Liver (tissue), 9 donors: ENCODE data around the gene SYDE2. TPM values are rescaled to one million over a fixed set of nuclear protein-coding genes. Genes with fewer than 3 reads are reported as not detected.

ENCODE experiments used
- DNase-seq: peaks from one replicate; pipeline ENCODE4 v3.0.0-alpha.2; 2017; ENCODE audit warnings: low spot score
- H3K27ac ChIP-seq, 2 donors: one replicate each; pipeline ENCODE4 v1.7.0; 2013; ENCODE audit warnings: inconsistent platforms in 2 of 2, low read length in 2 of 2, control low read depth in 1 of 2, low read depth in 1 of 2, mild to moderate bottlenecking in 1 of 2
- H3K27me3 ChIP-seq, 4 donors: one replicate each; pipeline versions ENCODE4 v1.6.1 to v1.7.0; 2013; ENCODE audit warnings: low read length in 3 of 4, inconsistent platforms in 1 of 4, mild to moderate bottlenecking in 1 of 4, moderate library complexity in 1 of 4; ENCODE audit not compliant: control insufficient read depth in 4 of 4, insufficient read depth in 4 of 4
- H3K36me3 ChIP-seq, 4 donors: one replicate each; pipeline versions ENCODE4 v1.6.1 to v1.7.0; 2013; ENCODE audit warnings: low read length in 3 of 4, mild to moderate bottlenecking in 3 of 4, low read depth in 1 of 4, moderate library complexity in 1 of 4; ENCODE audit not compliant: control insufficient read depth in 4 of 4, insufficient read depth in 3 of 4
- H3K4me1 ChIP-seq, 4 donors: one replicate each; pipeline versions ENCODE4 v1.6.1 to v1.7.0; 2013; ENCODE audit warnings: low read length in 3 of 4, mild to moderate bottlenecking in 3 of 4, moderate library complexity in 1 of 4; ENCODE audit not compliant: control insufficient read depth in 4 of 4, insufficient read depth in 4 of 4
- H3K4me3 ChIP-seq, 3 donors: one replicate each; pipeline versions ENCODE4 v1.6.1 to v1.7.0; 2013; ENCODE audit warnings: low read length in 3 of 3, control low read depth in 1 of 3, low read depth in 1 of 3, mild to moderate bottlenecking in 1 of 3
- H3K9ac ChIP-seq, 2 donors: one replicate each; pipeline ENCODE4 v1.7.0; 2013; ENCODE audit warnings: low read length in 2 of 2, mild to moderate bottlenecking in 2 of 2, moderate library complexity in 2 of 2, control low read depth in 1 of 2, low read depth in 1 of 2
- H3K9me3 ChIP-seq, 4 donors: one replicate each; pipeline versions ENCODE4 v1.6.1 to v1.7.0; 2013; ENCODE audit warnings: low read length in 3 of 4; ENCODE audit not compliant: control insufficient read depth in 4 of 4
- EGR1 ChIP-seq, 2 donors: IDR thresholded peaks; 2 replicates each; pipeline ENCODE4 v1.6.1; 2016 to 2018; ENCODE audit warnings: antibody characterized with exemption in 2 of 2, low read depth in 2 of 2
- FOXA1 ChIP-seq: IDR thresholded peaks from 2 replicates; pipeline ENCODE4 v1.6.1; 2016; ENCODE audit warnings: antibody characterized with exemption
- FOXA2 ChIP-seq: IDR thresholded peaks from 2 replicates; pipeline ENCODE4 v1.6.1; 2016; ENCODE audit warnings: antibody characterized with exemption
- GABPA ChIP-seq, 2 donors: IDR thresholded peaks in 1 of 2; conservative IDR thresholded peaks in 1 of 2; 2 replicates each; pipeline ENCODE4 v1.6.1; 2016; ENCODE audit warnings: antibody characterized with exemption in 2 of 2, mild to moderate bottlenecking in 1 of 2, moderate library complexity in 1 of 2
- HNF4A ChIP-seq, 2 donors: conservative IDR thresholded peaks; 2 replicates each; pipeline ENCODE4 v1.6.1; 2016; ENCODE audit warnings: antibody characterized with exemption in 2 of 2, mild to moderate bottlenecking in 2 of 2
- HNF4G ChIP-seq: IDR thresholded peaks from 2 replicates; pipeline ENCODE4 v1.6.1; 2016; ENCODE audit warnings: antibody characterized with exemption
- JUND ChIP-seq, 2 donors: IDR thresholded peaks; 2 replicates each; pipeline ENCODE4 v1.6.1; 2016; ENCODE audit warnings: antibody characterized with exemption in 2 of 2
- NR2F2 ChIP-seq: IDR thresholded peaks from 2 replicates; pipeline ENCODE4 v1.6.1; 2016; ENCODE audit warnings: antibody characterized with exemption
- RAD21 ChIP-seq, 2 donors: IDR thresholded peaks; 2 replicates each; pipeline ENCODE4 v1.6.1; 2016; ENCODE audit warnings: antibody characterized with exemption in 2 of 2, mild to moderate bottlenecking in 2 of 2
- RXRA ChIP-seq, 2 donors: IDR thresholded peaks; 2 replicates each; pipeline ENCODE4 v1.6.1; 2017 to 2018; ENCODE audit warnings: antibody characterized with exemption in 2 of 2, mild to moderate bottlenecking in 1 of 2
- SP1 ChIP-seq: IDR thresholded peaks from 2 replicates; pipeline ENCODE4 v1.6.1; 2018; ENCODE audit warnings: antibody characterized with exemption, mild to moderate bottlenecking
- TAF1 ChIP-seq: conservative IDR thresholded peaks from 2 replicates; pipeline ENCODE4 v1.6.1; 2016; ENCODE audit warnings: antibody characterized with exemption, mild to moderate bottlenecking
- YY1 ChIP-seq: IDR thresholded peaks from 2 replicates; pipeline ENCODE4 v1.6.1; 2016; ENCODE audit warnings: antibody characterized with exemption, mild to moderate bottlenecking
- polyA plus RNA-seq, 2 donors: library from polyadenylated mRNA; stranded (reverse) in 1 of 2; unstranded in 1 of 2; fragments of 200-250 nt in 1 of 2; fragments of >200 nt in 1 of 2; fragmentation: Nextera tagmentation in 1 of 2; extraction: Ambion mirVana in 1 of 2; gene quantifications; one replicate each; pipeline versions ENCODE4 v1.2.1 to v1.2.3, GENCODE V29; 2013 to 2015
- total RNA-seq, 2 donors: library from RNA; depleted of rRNA; stranded (reverse); fragments of >200 nt; gene quantifications; one replicate each; pipeline ENCODE4 v1.2.3, GENCODE V29; 2014
- TF ChIP-seq, protein P1 (sequence below): IDR thresholded peaks from 2 replicates; pipeline ENCODE4 v1.6.1; 2016; ENCODE audit warnings: antibody characterized with exemption
- TF ChIP-seq, protein P2 (sequence below): IDR thresholded peaks from 2 replicates; pipeline ENCODE4 v1.6.1; 2016; ENCODE audit warnings: antibody characterized with exemption
- TF ChIP-seq, protein P3 (sequence below): IDR thresholded peaks from 2 replicates; pipeline ENCODE4 v1.6.1; 2016; ENCODE audit warnings: antibody characterized with exemption
- TF ChIP-seq, protein P4 (sequence below): IDR thresholded peaks from 2 replicates; pipeline ENCODE4 v1.6.1; 2016; ENCODE audit warnings: antibody characterized with exemption, mild to moderate bottlenecking
- donor health status: healthy.
- donor health status: healthy.
- donor health status: healthy.
- donor health status: healthy.
- donor health status: healthy.

The SYDE2 gene
- total and polyA plus RNA-seq, 4 donors, result 1.3 to 11.5 (median 3.7) TPM

DNA sequence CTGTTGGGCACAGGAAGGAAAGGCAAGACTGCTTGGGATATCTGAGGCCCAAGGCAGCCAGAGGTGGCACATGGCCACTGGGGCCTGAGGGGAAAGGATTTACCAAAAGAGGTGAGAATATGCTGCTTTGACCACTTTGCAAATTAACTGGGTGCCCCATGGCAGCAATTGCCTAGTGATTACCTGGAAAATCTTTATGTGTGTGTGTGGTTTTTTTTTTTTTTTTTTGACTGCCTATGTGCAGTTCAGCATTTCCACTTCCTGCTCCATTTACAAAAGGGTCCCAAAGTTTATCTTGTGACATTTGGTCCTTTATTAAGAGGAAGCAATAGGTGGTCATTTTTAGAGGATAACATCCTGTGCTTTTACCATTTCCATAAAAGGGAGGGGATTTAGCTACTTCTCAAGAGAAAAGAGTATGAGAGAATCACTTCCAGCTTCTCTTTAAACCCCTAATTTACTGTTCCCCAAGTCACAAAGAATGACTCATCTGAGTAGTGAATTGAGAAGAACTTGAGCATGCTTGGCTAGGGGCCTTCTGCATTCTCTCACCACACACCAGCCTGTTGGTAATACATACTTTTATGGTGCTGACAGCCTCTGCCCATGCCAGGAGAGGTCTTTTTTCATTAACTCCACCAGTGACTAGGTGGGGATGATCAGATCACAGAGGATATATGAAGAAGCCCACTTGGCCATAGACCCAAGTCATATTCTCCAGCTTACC, 52.1 kb downstream of the SYDE2 start:
- Histone ChIP-seq H3K4me3 (no peak overlapping the region), H3K9ac (no peak overlapping the region), H3K36me3 (no peaks in the 10 kb centered on the region), H3K27me3 (no peaks in the 10 kb centered on the region), H3K4me1 (peaks cover 0 to 6% (median under 1%) of the 10 kb centered on the region in 4 donors), H3K9me3 (no peaks in the 10 kb centered on the region), H3K27ac (no peak overlapping the region)
- DNase-seq, result no peak
- TF ChIP-seq HNF4G, result no peak
- no peak for TF ChIP-seq TAF1
- TF ChIP-seq, protein P1, sequence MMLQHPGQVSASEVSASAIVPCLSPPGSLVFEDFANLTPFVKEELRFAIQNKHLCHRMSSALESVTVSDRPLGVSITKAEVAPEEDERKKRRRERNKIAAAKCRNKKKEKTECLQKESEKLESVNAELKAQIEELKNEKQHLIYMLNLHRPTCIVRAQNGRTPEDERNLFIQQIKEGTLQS, result no peak
- TF ChIP-seq, protein P2, sequence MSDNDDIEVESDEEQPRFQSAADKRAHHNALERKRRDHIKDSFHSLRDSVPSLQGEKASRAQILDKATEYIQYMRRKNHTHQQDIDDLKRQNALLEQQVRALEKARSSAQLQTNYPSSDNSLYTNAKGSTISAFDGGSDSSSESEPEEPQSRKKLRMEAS, result no peak
- TF ChIP-seq, protein P3, sequence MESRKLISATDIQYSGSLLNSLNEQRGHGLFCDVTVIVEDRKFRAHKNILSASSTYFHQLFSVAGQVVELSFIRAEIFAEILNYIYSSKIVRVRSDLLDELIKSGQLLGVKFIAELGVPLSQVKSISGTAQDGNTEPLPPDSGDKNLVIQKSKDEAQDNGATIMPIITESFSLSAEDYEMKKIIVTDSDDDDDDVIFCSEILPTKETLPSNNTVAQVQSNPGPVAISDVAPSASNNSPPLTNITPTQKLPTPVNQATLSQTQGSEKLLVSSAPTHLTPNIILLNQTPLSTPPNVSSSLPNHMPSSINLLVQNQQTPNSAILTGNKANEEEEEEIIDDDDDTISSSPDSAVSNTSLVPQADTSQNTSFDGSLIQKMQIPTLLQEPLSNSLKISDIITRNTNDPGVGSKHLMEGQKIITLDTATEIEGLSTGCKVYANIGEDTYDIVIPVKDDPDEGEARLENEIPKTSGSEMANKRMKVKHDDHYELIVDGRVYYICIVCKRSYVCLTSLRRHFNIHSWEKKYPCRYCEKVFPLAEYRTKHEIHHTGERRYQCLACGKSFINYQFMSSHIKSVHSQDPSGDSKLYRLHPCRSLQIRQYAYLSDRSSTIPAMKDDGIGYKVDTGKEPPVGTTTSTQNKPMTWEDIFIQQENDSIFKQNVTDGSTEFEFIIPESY, result no peak
- no peak for TF ChIP-seq NR2F2
- no peak for TF ChIP-seq HNF4A (conservative IDR thresholded peaks at IDR 0.05)
- TF ChIP-seq SP1, result no peak
- TF ChIP-seq FOXA2, result no peak
- no peak for TF ChIP-seq JUND (IDR thresholded peaks at IDR 0.05)
- TF ChIP-seq EGR1 (IDR thresholded peaks at IDR 0.05; ENCODE audit: low read depth in 2 of 2), result no peak
- TF ChIP-seq RAD21 (IDR thresholded peaks at IDR 0.05), result no peak
- TF ChIP-seq, protein P4, sequence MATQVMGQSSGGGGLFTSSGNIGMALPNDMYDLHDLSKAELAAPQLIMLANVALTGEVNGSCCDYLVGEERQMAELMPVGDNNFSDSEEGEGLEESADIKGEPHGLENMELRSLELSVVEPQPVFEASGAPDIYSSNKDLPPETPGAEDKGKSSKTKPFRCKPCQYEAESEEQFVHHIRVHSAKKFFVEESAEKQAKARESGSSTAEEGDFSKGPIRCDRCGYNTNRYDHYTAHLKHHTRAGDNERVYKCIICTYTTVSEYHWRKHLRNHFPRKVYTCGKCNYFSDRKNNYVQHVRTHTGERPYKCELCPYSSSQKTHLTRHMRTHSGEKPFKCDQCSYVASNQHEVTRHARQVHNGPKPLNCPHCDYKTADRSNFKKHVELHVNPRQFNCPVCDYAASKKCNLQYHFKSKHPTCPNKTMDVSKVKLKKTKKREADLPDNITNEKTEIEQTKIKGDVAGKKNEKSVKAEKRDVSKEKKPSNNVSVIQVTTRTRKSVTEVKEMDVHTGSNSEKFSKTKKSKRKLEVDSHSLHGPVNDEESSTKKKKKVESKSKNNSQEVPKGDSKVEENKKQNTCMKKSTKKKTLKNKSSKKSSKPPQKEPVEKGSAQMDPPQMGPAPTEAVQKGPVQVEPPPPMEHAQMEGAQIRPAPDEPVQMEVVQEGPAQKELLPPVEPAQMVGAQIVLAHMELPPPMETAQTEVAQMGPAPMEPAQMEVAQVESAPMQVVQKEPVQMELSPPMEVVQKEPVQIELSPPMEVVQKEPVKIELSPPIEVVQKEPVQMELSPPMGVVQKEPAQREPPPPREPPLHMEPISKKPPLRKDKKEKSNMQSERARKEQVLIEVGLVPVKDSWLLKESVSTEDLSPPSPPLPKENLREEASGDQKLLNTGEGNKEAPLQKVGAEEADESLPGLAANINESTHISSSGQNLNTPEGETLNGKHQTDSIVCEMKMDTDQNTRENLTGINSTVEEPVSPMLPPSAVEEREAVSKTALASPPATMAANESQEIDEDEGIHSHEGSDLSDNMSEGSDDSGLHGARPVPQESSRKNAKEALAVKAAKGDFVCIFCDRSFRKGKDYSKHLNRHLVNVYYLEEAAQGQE, result no peak
- TF ChIP-seq RXRA (IDR thresholded peaks at IDR 0.05), result no peak
- TF ChIP-seq YY1, result no peak

GRCh38 chr1:85146972-85147359, 53.9 kb downstream of the SYDE2 start:
- DNase-seq, result no peak
- Histone ChIP-seq H3K4me3 (no peak overlapping the region), H3K27ac (no peak overlapping the region), H3K36me3 (no peaks in the 10 kb centered on the region), H3K9me3 (no peaks in the 10 kb centered on the region), H3K27me3 (no peaks in the 10 kb centered on the region), H3K9ac (no peak overlapping the region), H3K4me1 (peaks cover 0 to 6% (median under 1%) of the 10 kb centered on the region in 4 donors)
- TF ChIP-seq HNF4G, result no peak
- no peak for TF ChIP-seq GABPA (IDR thresholded peaks at IDR 0.05 in 1 of 2, conservative IDR thresholded peaks at IDR 0.05 in 1 of 2)
- TF ChIP-seq, protein P4, result no peak
- TF ChIP-seq JUND (IDR thresholded peaks at IDR 0.05), result no peak
- no peak for TF ChIP-seq HNF4A (conservative IDR thresholded peaks at IDR 0.05)
- TF ChIP-seq, protein P2, result no peak
- TF ChIP-seq, protein P1, result no peak
- no peak for TF ChIP-seq FOXA1
- no peak for TF ChIP-seq YY1
- TF ChIP-seq, protein P3, result no peak
- TF ChIP-seq NR2F2, result no peak
- no peak for TF ChIP-seq RXRA (IDR thresholded peaks at IDR 0.05)
- no peak for TF ChIP-seq SP1
- no peak for TF ChIP-seq FOXA2
